WTC11 (cell line): ENCODE results near the gene TMEM156. TPM values are rescaled to one million over a fixed set of nuclear protein-coding genes. Genes with fewer than 3 reads are reported as not detected.

ENCODE experiments used
- ATAC-seq: fragments of 200-7000 bp; cut with Tn5 transposase; 2 replicates; pipeline ENCODE4 v1.10.0; 2021; ENCODE audit warnings: mild to moderate bottlenecking, moderate library complexity
- CTCF ChIA-PET: fragments of 300-600 bp; sonication (Branson Sonifier 250); formaldehyde crosslinking; loops from one replicate; lab custom pipeline; 2021; ENCODE audit warnings: antibody characterized with exemption; lab: Charles Lee
- POLR2A ChIA-PET: fragments of 350-600 bp; sonication (Branson Sonifier 250); formaldehyde crosslinking; loops from one replicate; lab custom pipeline; 2021; ENCODE audit warnings: antibody characterized with exemption; lab: Charles Lee
- DNase-seq: peaks from one replicate; pipeline ENCODE4 v3.0.0; 2021; ENCODE audit warnings: low spot score
- H3K27ac Mint-ChIP-seq: 2 replicates; pipeline ENCODE4 v1.8.0; 2021; ENCODE audit warnings: mixed read lengths
- H3K27me3 Mint-ChIP-seq: 2 replicates; pipeline ENCODE4 v1.8.0; 2021; ENCODE audit warnings: low read depth, mild to moderate bottlenecking, moderate library complexity, mixed read lengths
- H3K36me3 Mint-ChIP-seq: 2 replicates; pipeline ENCODE4 v1.8.0; 2021; ENCODE audit warnings: mixed read lengths
- H3K4me1 Mint-ChIP-seq: 2 replicates; pipeline ENCODE4 v1.8.0; 2022; ENCODE audit warnings: mixed read lengths
- H3K4me3 Mint-ChIP-seq: 2 replicates; pipeline ENCODE4 v1.8.0; 2021; ENCODE audit warnings: mild to moderate bottlenecking, moderate library complexity, mixed read lengths
- H3K9me3 Mint-ChIP-seq: 2 replicates; pipeline ENCODE4 v1.8.0; 2021; ENCODE audit warnings: mixed read lengths
- CBFB ChIP-seq: sonication (generic); formaldehyde crosslinking; IDR thresholded peaks from 2 replicates; pipeline ENCODE4 v1.8.1; 2022; ENCODE audit warnings: mild to moderate bottlenecking, low read depth, missing genetic modification reagents
- CDX4 ChIP-seq: fragments of 250-450 bp; sonication (Bioruptor Pico); IDR thresholded peaks from 2 replicates; pipeline ENCODE4 v1.9.0; 2021; ENCODE audit warnings: moderate library complexity, mild to moderate bottlenecking, inconsistent platforms, borderline replicate concordance
- CREM ChIP-seq: sonication (generic); formaldehyde crosslinking; IDR thresholded peaks from 2 replicates; pipeline ENCODE4 v1.8.1; 2022; ENCODE audit warnings: mild to moderate bottlenecking, missing genetic modification reagents, moderate library complexity
- E2F4 ChIP-seq: sonication (generic); formaldehyde crosslinking; IDR thresholded peaks from 2 replicates; pipeline ENCODE4 v1.8.1; 2022; ENCODE audit warnings: low read depth, mild to moderate bottlenecking, moderate library complexity, missing genetic modification reagents, borderline replicate concordance
- E2F5 ChIP-seq: sonication (generic); formaldehyde crosslinking; IDR thresholded peaks from 2 replicates; pipeline ENCODE4 v1.8.1; 2022; ENCODE audit warnings: mild to moderate bottlenecking, moderate library complexity, missing genetic modification reagents
- ELF4 ChIP-seq: sonication (generic); formaldehyde crosslinking; IDR thresholded peaks from 2 replicates; pipeline ENCODE4 v1.8.1; 2022; ENCODE audit warnings: low read depth, mild to moderate bottlenecking, moderate library complexity, missing genetic modification reagents
- ETV6 ChIP-seq: sonication (generic); formaldehyde crosslinking; IDR thresholded peaks from 2 replicates; pipeline ENCODE4 v1.8.1; 2022; ENCODE audit warnings: mild to moderate bottlenecking, missing genetic modification reagents
- FOXJ3 ChIP-seq: sonication (generic); formaldehyde crosslinking; IDR thresholded peaks from 2 replicates; pipeline ENCODE4 v1.9.0; 2021; ENCODE audit warnings: missing genetic modification reagents, mild to moderate bottlenecking, borderline replicate concordance
- MAX ChIP-seq: sonication (generic); formaldehyde crosslinking; IDR thresholded peaks from 2 replicates; pipeline ENCODE4 v1.8.0; 2022; ENCODE audit warnings: mild to moderate bottlenecking, missing genetic modification reagents
- MXD4 ChIP-seq: fragments of 250-450 bp; sonication (Bioruptor Pico); IDR thresholded peaks from 2 replicates; pipeline ENCODE4 v1.8.0; 2021; ENCODE audit warnings: mild to moderate bottlenecking, moderate library complexity, borderline replicate concordance
- NFATC4 ChIP-seq: fragments of 250-450 bp; sonication (Bioruptor Pico); IDR thresholded peaks from 2 replicates; pipeline ENCODE4 v1.9.0; 2021; ENCODE audit warnings: mild to moderate bottlenecking
- NFE2L1 ChIP-seq: sonication (generic); formaldehyde crosslinking; IDR thresholded peaks from 2 replicates; pipeline ENCODE4 v1.8.1; 2023; ENCODE audit warnings: missing genetic modification reagents
- NFYB ChIP-seq: sonication (generic); formaldehyde crosslinking; conservative IDR thresholded peaks from 2 replicates; pipeline ENCODE4 v1.8.0; 2022; ENCODE audit warnings: low read depth, missing genetic modification reagents
- NR1H2 ChIP-seq: sonication (generic); formaldehyde crosslinking; IDR thresholded peaks from 2 replicates; pipeline ENCODE4 v1.9.0; 2021; ENCODE audit warnings: mild to moderate bottlenecking, moderate library complexity, missing genetic modification reagents
- OVOL2 ChIP-seq: fragments of 250-450 bp; sonication (Bioruptor Pico); IDR thresholded peaks from 2 replicates; pipeline ENCODE4 v1.9.0; 2021; ENCODE audit warnings: mild to moderate bottlenecking, borderline replicate concordance
- PRDM15 ChIP-seq: sonication (generic); formaldehyde crosslinking; IDR thresholded peaks from 2 replicates; pipeline ENCODE4 v1.8.0; 2022; ENCODE audit warnings: missing genetic modification reagents
- PREB ChIP-seq: sonication (generic); formaldehyde crosslinking; IDR thresholded peaks from 2 replicates; pipeline ENCODE4 v1.8.1; 2022; ENCODE audit warnings: mild to moderate bottlenecking, missing genetic modification reagents, moderate library complexity, borderline replicate concordance
- RELA ChIP-seq: sonication (generic); formaldehyde crosslinking; IDR thresholded peaks from 2 replicates; pipeline ENCODE4 v1.8.1; 2022; ENCODE audit warnings: missing genetic modification reagents, mild to moderate bottlenecking, borderline replicate concordance
- SMAD3 ChIP-seq: sonication (generic); formaldehyde crosslinking; IDR thresholded peaks from 2 replicates; pipeline ENCODE4 v1.8.0; 2022; ENCODE audit warnings: missing genetic modification reagents, mild to moderate bottlenecking, borderline replicate concordance
- SMAD4 ChIP-seq: sonication (generic); formaldehyde crosslinking; IDR thresholded peaks from 2 replicates; pipeline ENCODE4 v1.8.0; 2022; ENCODE audit warnings: mild to moderate bottlenecking, missing genetic modification reagents
- SOX15 ChIP-seq: fragments of 250-450 bp; sonication (Bioruptor Pico); IDR thresholded peaks from 2 replicates; pipeline ENCODE4 v1.9.0; 2021; ENCODE audit warnings: mild to moderate bottlenecking
- TP53 ChIP-seq: sonication (generic); formaldehyde crosslinking; IDR thresholded peaks from 2 replicates; pipeline ENCODE4 v1.8.1; 2023; ENCODE audit warnings: mild to moderate bottlenecking, missing genetic modification reagents
- USF1 ChIP-seq: sonication (generic); formaldehyde crosslinking; IDR thresholded peaks from 2 replicates; pipeline ENCODE4 v1.8.0; 2022; ENCODE audit warnings: mild to moderate bottlenecking, missing genetic modification reagents
- ZNF121 ChIP-seq: sonication (generic); formaldehyde crosslinking; IDR thresholded peaks from 2 replicates; pipeline ENCODE4 v1.8.0; 2023; ENCODE audit warnings: missing genetic modification reagents
- ZNF263 ChIP-seq: sonication (generic); formaldehyde crosslinking; IDR thresholded peaks from 2 replicates; pipeline ENCODE4 v1.8.1; 2022; ENCODE audit warnings: low read depth, mild to moderate bottlenecking, moderate library complexity, missing genetic modification reagents
- ZNF396 ChIP-seq: fragments of 250-450 bp; sonication (Bioruptor Pico); IDR thresholded peaks from 2 replicates; pipeline ENCODE4 v1.8.0; 2021; ENCODE audit warnings: mild to moderate bottlenecking, moderate library complexity, borderline replicate concordance
- total RNA-seq: library from RNA; stranded (reverse); gene quantifications from 3 replicates; pipeline ENCODE4 v1.2.3, GENCODE V29; 2021

TMEM156 gene
- total RNA-seq, 1 experiment from 2014 or later: 0.24 TPM

GRCh38 chr4:38979511-38980230, 52.5 kb downstream of the TMEM156 start (continued):
- TF ChIP-seq NFATC4 (no peak), NFYB (no peak), OVOL2 (no peak), RELA (CRISPR knock-in tag) (no peak), MXD4 (CRISPR knock-in tag) (no peak), FOXJ3 (CRISPR knock-in tag) (no peak), CDX4 (CRISPR knock-in tag) (no peak), USF1 (no peak)

- Mint-ChIP-seq H3K27me3 (no peaks in the 10 kb centered on the region), H3K4me1 (no peaks in the 10 kb centered on the region), H3K4me3 (no peak overlapping the region), H3K36me3 (no peaks in the 10 kb centered on the region), H3K9me3 (no peaks in the 10 kb centered on the region), H3K27ac (no peak overlapping the region)
- CTCF ChIA-PET: no interaction called here
- no peak for ATAC-seq
- TF ChIP-seq CREM: no peak
- no peak for TF ChIP-seq SOX15 (CRISPR knock-in tag)
- TF ChIP-seq NFE2L1: no peak
- TF ChIP-seq FOXJ3 (CRISPR knock-in tag): no peak
- TF ChIP-seq PRDM15: no peak
- TF ChIP-seq PREB (CRISPR knock-in tag): no peak
- no peak for TF ChIP-seq SMAD4 (CRISPR knock-in tag)
- no peak for TF ChIP-seq NR1H2 (CRISPR knock-in tag)
- TF ChIP-seq USF1: no peak
- TF ChIP-seq ZNF121 (CRISPR knock-in tag): no peak
- no peak for TF ChIP-seq ZNF396 (CRISPR knock-in tag)
- TF ChIP-seq ZNF263: no peak
- POLR2A ChIA-PET: no interaction called here
- no peak for DNase-seq
Observed at GRCh38 chr4:38979081-38979480, 53.1 kb downstream of the TMEM156 start.

- ATAC-seq: no peak
- POLR2A ChIA-PET: no interaction called here
- DNase-seq: no peak
- Mint-ChIP-seq H3K9me3 (no peaks in the 10 kb centered on the region), H3K36me3 (no peaks in the 10 kb centered on the region), H3K27me3 (no peaks in the 10 kb centered on the region), H3K4me3 (no peak overlapping the region), H3K27ac (no peak overlapping the region), H3K4me1 (no peaks in the 10 kb centered on the region)
- CTCF ChIA-PET: interaction anchor here (0.6 kb wide), 1 partner anchor 171 kb away, joined by 4 read pairs; no protein-coding TSS in a partner anchor
- TF ChIP-seq ZNF121 (CRISPR knock-in tag): no peak
- no peak for TF ChIP-seq MAX (CRISPR knock-in tag)
- no peak for TF ChIP-seq MXD4 (CRISPR knock-in tag)
- no peak for TF ChIP-seq ELF4
- TF ChIP-seq ETV6 (CRISPR knock-in tag): no peak
- no peak for TF ChIP-seq TP53 (CRISPR knock-in tag)
- TF ChIP-seq E2F5: no peak
- TF ChIP-seq E2F4 (CRISPR knock-in tag): no peak
- TF ChIP-seq CBFB: no peak
- TF ChIP-seq SMAD3 (CRISPR knock-in tag): no peak
Observed at GRCh38 chr4:38976308-38976707, 55.9 kb downstream of the TMEM156 start.
